Lung (tissue), 12 donors: ENCODE measurements around the gene BCAT1. TPM values are rescaled to one million over a fixed set of nuclear protein-coding genes. Genes with fewer than 3 reads are reported as not detected.

Experiments used
- ATAC-seq: fragments of 200-7000 bp; cut with Tn5 transposase; one replicate; pipeline ENCODE4 v1.9.1; 2020; ENCODE audit warnings: moderate number of reproducible peaks; ENCODE audit not compliant: insufficient read depth, low FRiP score
- DNase-seq, 3 donors: peaks; one replicate each; pipeline ENCODE4 v3.0.0-alpha.2; 2013 to 2017
- H3K27ac ChIP-seq, 2 donors: one replicate each; pipeline ENCODE4 v1.5.1; 2013; ENCODE audit warnings: mild to moderate bottlenecking in 2 of 2, moderate library complexity in 2 of 2, control low read depth in 1 of 2, inconsistent platforms in 1 of 2, low read depth in 1 of 2, low read length in 1 of 2
- H3K27me3 ChIP-seq, 3 donors: one replicate each; pipeline ENCODE4 v1.5.1; 2013; ENCODE audit warnings: low read length in 2 of 3; ENCODE audit not compliant: control insufficient read depth in 3 of 3, insufficient read depth in 3 of 3
- H3K36me3 ChIP-seq, 4 donors: one replicate each; pipeline ENCODE4 v1.5.1; 2013; ENCODE audit warnings: low read length in 4 of 4, mild to moderate bottlenecking in 1 of 4, moderate library complexity in 1 of 4; ENCODE audit not compliant: control insufficient read depth in 4 of 4, insufficient read depth in 4 of 4
- H3K4me1 ChIP-seq, 5 donors: one replicate each; pipeline ENCODE4 v1.5.1; 2013; ENCODE audit warnings: low read length in 5 of 5, mild to moderate bottlenecking in 2 of 5, moderate library complexity in 1 of 5; ENCODE audit not compliant: control insufficient read depth in 5 of 5, insufficient read depth in 5 of 5
- H3K4me3 ChIP-seq: one replicate; pipeline ENCODE4 v1.5.1; 2013; ENCODE audit warnings: mild to moderate bottlenecking, control low read depth, moderate library complexity
- H3K9ac ChIP-seq, 2 donors: one replicate each; pipeline ENCODE4 v1.5.1; 2013; ENCODE audit warnings: low read length in 2 of 2, control low read depth in 1 of 2; ENCODE audit not compliant: insufficient read depth in 1 of 2
- H3K9me3 ChIP-seq, 4 donors: one replicate each; pipeline ENCODE4 v1.5.1; 2013; ENCODE audit warnings: low read length in 3 of 4, mild to moderate bottlenecking in 1 of 4, moderate library complexity in 1 of 4; ENCODE audit not compliant: control insufficient read depth in 4 of 4, insufficient read depth in 3 of 4
- CTCF ChIP-seq: IDR thresholded peaks from 2 replicates; pipeline ENCODE4 v1.5.1; 2012; ENCODE audit warnings: mild to moderate bottlenecking; ENCODE audit errors: control extremely low read depth, extremely low read depth
- WGBS, 2 donors: extraction: QIAGEN DNeasy Blood & Tissue Kit; methylation state at CpG; one replicate each; pipeline ENCODE4 v1.1.7; 2013; 5-methylcytosine and 5-hydroxymethylcytosine counted together
- polyA plus RNA-seq, 2 donors: library from polyadenylated mRNA; stranded (reverse); fragments of 200-250 nt; gene quantifications; one replicate each; pipeline ENCODE4 v1.2.1, GENCODE V29; 2013
- total RNA-seq, 2 donors: library from RNA; depleted of rRNA in 1 of 2; stranded (reverse); fragments of >200 nt in 1 of 2; gene quantifications; one replicate each; pipeline ENCODE4 v1.2.1, GENCODE V29; 2014 to 2021
- donor health status: control.
- donor health status: control.
- donor health status: Bipolar disorder and iron deficiency.
- donor health status: healthy.
- donor health status: DM: yes; HTN: yes; CAD: no.

Gene BCAT1
- total and polyA plus RNA-seq, 4 donors: 11.7 to 94.9 (median 40.9) TPM

GRCh38 chr12:24796876-24797275, 152.0 kb downstream of the BCAT1 start:
- no peak overlapping the region for H3K9ac ChIP-seq
- H3K4me1 ChIP-seq: peaks cover 0 to 5% (median 0%) of the 10 kb centered on the region in 5 donors
- no peaks in the 10 kb centered on the region for H3K27me3 ChIP-seq
- H3K4me3 ChIP-seq: no peak overlapping the region
- H3K9me3 ChIP-seq: no peaks in the 10 kb centered on the region
- ATAC-seq (no peak), DNase-seq (no peak)
- no peaks in the 10 kb centered on the region for H3K36me3 ChIP-seq
- no peak overlapping the region for H3K27ac ChIP-seq
- no peak for TF ChIP-seq CTCF
- WGBS, 2 donors: 53 to 58% methylated on average over 5 of the region's 5 CpGs

GRCh38 chr12:24795699-24796347, 153.1 kb downstream of the BCAT1 start:
- no peak for ATAC-seq

GRCh38 chr12:24791622-24792021, 157.3 kb downstream of the BCAT1 start:
- Histone ChIP-seq H3K36me3 (no peaks in the 10 kb centered on the region), H3K9me3 (no peaks in the 10 kb centered on the region), H3K4me1 (peaks cover 0 to 5% (median 0%) of the 10 kb centered on the region in 5 donors), H3K9ac (no peak overlapping the region), H3K27ac (no peak overlapping the region), H3K27me3 (no peaks in the 10 kb centered on the region), H3K4me3 (no peak overlapping the region)
- TF ChIP-seq CTCF: no peak
- WGBS, 2 donors: 57 to 64% methylated on average over 2 of the region's 2 CpGs
- ATAC-seq (no peak), DNase-seq (no peak)

More at GRCh38 chr12:24795699-24796347, 153.1 kb downstream of the BCAT1 start:
- no peaks in the 10 kb centered on the region for H3K36me3 ChIP-seq
- H3K27ac ChIP-seq: no peak overlapping the region
- H3K4me3 ChIP-seq: no peak overlapping the region
- H3K9me3 ChIP-seq: no peaks in the 10 kb centered on the region
- TF ChIP-seq CTCF: no peak
- H3K27me3 ChIP-seq: no peaks in the 10 kb centered on the region
- no peak overlapping the region for H3K9ac ChIP-seq
- peak in 1 of 3 donors; percentile 18 for DNase-seq
- H3K4me1 ChIP-seq: peaks cover 0 to 5% (median 0%) of the 10 kb centered on the region in 5 donors
- 20 to 27% methylated on average over 4 of the region's 4 CpGs for WGBS, 2 donors

GRCh38 chr12:24788886-24789285, 160.0 kb downstream of the BCAT1 start:
- H3K4me1 ChIP-seq: peaks cover 0 to 5% (median 0%) of the 10 kb centered on the region in 5 donors
- no peak overlapping the region for H3K4me3 ChIP-seq
- no peak for TF ChIP-seq CTCF
- no peak overlapping the region for H3K9ac ChIP-seq
- no peaks in the 10 kb centered on the region for H3K27me3 ChIP-seq
- H3K36me3 ChIP-seq: no peaks in the 10 kb centered on the region
- H3K9me3 ChIP-seq: no peaks in the 10 kb centered on the region
- WGBS, 2 donors: 46 to 51% methylated on average over 3 of the region's 3 CpGs
- no peak for DNase-seq
- H3K27ac ChIP-seq: no peak overlapping the region
- no peak for ATAC-seq
